ENCODE measurements around the gene NBPF1. TPM values are rescaled to one million over a fixed set of nuclear protein-coding genes. Genes with fewer than 3 reads are reported as not detected.
"Not testable (repeated sequence)": the region's sequence is repeated elsewhere in the genome, so short reads cannot be mapped to it uniquely, and the experiment has no call there.

The NBPF1 gene
- polyA plus RNA-seq, 1 donor from 2014 or later, result 78.0 TPM

GRCh38 chr1:16641159-16641975 is 28.0 kb upstream of the NBPF1 start:
- H3K9ac ChIP-seq (ENCODE audit: low read length); H3K4me3 ChIP-seq (ENCODE audit: low read length); H2AFZ ChIP-seq (ENCODE audit: low read depth, low read length); H3K9me2 ChIP-seq (ENCODE audit: insufficient read depth, low read length); H3F3A ChIP-seq (ENCODE audit: insufficient read depth, low read length, poor library complexity, severe bottlenecking); H3K9me3 ChIP-seq (ENCODE audit: low read length); H3K36me3 ChIP-seq (ENCODE audit: insufficient read depth, low read length); H3K4me2 ChIP-seq (ENCODE audit: low read length); H3K27me3 ChIP-seq (ENCODE audit: insufficient read depth, low read depth, low read length); H4K20me1 ChIP-seq (ENCODE audit: insufficient read depth); H3K27ac ChIP-seq (ENCODE audit: low read length): not testable (repeated sequence)
- peaks cover 39% of the 10 kb centered on the region for H3K79me2 ChIP-seq (replicated peaks; ENCODE audit: insufficient read depth, low read length)

- not testable (repeated sequence) for H3K9ac ChIP-seq (ENCODE audit: low read length); H3K4me3 ChIP-seq (ENCODE audit: low read length); H3K9me3 ChIP-seq (ENCODE audit: low read length); H3K36me3 ChIP-seq (ENCODE audit: insufficient read depth, low read length); H3K4me2 ChIP-seq (ENCODE audit: low read length); H3K27me3 ChIP-seq (ENCODE audit: insufficient read depth, low read depth, low read length); H3F3A ChIP-seq (ENCODE audit: insufficient read depth, low read length, poor library complexity, severe bottlenecking); H2AFZ ChIP-seq (ENCODE audit: low read depth, low read length); H3K27ac ChIP-seq (ENCODE audit: low read length); H3K9me2 ChIP-seq (ENCODE audit: insufficient read depth, low read length); H4K20me1 ChIP-seq (ENCODE audit: insufficient read depth)
- peaks cover 35% of the 10 kb centered on the region for H3K79me2 ChIP-seq (replicated peaks; ENCODE audit: insufficient read depth, low read length)
Measured at GRCh38 chr1:16639091-16640031, 26.0 kb upstream of the NBPF1 start.

DNA sequence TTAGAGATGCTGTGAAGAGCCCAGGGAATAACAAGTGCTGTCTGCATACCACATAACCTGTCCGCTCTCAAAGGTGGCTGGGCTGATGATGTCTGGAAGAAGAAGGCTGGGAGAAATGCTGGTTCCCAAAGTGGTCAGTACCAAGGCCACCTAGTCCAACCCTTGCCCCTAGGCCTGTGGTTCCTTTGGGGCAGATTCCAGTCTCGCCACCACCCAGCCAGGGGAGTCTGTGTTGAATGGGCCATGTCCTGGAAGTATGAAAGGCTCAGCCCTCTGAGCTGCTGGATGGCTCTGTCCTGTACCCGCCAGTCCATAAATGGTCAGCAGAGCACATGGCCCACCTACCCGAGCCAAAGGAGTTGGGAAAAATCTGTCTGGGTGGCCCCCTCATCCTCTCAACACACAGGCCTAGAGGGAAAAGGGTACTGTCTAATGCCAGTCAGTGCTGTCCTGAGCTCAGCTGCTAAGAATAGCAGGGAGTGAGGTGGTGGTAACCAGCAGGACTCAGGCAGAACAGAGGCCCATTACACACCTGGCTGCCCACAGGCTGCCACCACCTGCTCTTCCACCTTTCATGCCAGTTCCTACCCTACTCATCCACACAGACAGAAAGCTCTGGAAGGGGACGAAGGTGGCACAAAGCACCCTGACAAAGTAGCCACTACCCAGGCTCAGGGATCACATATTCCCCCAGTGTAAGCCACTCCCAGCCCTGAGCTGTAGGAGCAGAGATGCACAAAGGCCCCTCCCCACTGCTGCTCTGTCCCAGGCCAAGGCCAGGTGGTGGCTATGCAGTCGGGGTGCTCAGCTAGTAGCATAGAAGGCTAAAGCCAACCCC is 24.8 kb upstream of the NBPF1 start:
- not testable (repeated sequence) for H3K27me3 ChIP-seq (ENCODE audit: insufficient read depth, low read depth, low read length); H4K20me1 ChIP-seq (ENCODE audit: insufficient read depth); H3K9ac ChIP-seq (ENCODE audit: low read length); H3F3A ChIP-seq (ENCODE audit: insufficient read depth, low read length, poor library complexity, severe bottlenecking); H3K4me2 ChIP-seq (ENCODE audit: low read length); H3K4me3 ChIP-seq (ENCODE audit: low read length); H3K36me3 ChIP-seq (ENCODE audit: insufficient read depth, low read length); H3K9me3 ChIP-seq (ENCODE audit: low read length); H3K9me2 ChIP-seq (ENCODE audit: insufficient read depth, low read length); H3K27ac ChIP-seq (ENCODE audit: low read length); H2AFZ ChIP-seq (ENCODE audit: low read depth, low read length)
- peaks cover 23% of the 10 kb centered on the region for H3K79me2 ChIP-seq (replicated peaks; ENCODE audit: insufficient read depth, low read length)

DNA sequence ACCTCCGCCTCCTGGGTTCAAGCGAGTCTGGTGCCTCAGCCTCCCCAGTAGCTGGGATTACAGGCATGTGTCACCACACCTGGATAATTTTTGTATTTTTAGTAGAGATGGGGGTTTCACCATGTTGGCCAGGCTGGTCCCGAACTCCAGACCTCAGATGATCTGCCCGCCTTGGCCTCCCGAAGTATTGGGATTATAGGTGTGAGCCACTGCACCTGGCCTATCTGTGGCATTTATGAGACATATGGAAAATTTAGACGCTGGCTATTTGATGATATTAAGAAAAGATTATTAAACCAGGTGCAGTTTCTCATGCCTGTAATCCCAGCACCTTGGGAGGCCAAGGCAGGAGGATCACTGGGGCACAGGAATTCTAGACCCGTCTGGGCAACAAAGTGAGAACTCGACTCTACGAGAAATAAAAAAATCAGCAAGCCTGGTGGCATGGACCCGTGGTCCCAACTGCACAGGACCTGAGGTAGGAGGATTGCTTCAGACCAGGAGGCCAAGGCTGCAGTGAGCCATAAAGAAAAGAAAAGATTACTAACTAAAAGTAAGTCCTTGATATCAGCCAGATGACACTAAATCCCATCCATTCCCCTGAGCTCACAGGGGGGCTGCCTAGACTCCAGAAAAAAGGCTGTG is 23.3 kb upstream of the NBPF1 start:
- not testable (repeated sequence) for H3K9ac ChIP-seq (ENCODE audit: low read length); H2AFZ ChIP-seq (ENCODE audit: low read depth, low read length); H3K27ac ChIP-seq (ENCODE audit: low read length); H3K4me2 ChIP-seq (ENCODE audit: low read length); H3K27me3 ChIP-seq (ENCODE audit: insufficient read depth, low read depth, low read length); H3F3A ChIP-seq (ENCODE audit: insufficient read depth, low read length, poor library complexity, severe bottlenecking); H3K9me2 ChIP-seq (ENCODE audit: insufficient read depth, low read length); H3K9me3 ChIP-seq (ENCODE audit: low read length); H4K20me1 ChIP-seq (ENCODE audit: insufficient read depth); H3K4me3 ChIP-seq (ENCODE audit: low read length)
- H3K79me2 ChIP-seq (replicated peaks; ENCODE audit: insufficient read depth, low read length), result peaks cover 16% of the 10 kb centered on the region
- H3K36me3 ChIP-seq (ENCODE audit: insufficient read depth, low read length), result peaks cover 14% of the 10 kb centered on the region

GRCh38 chr1:16635959-16636358 is 22.6 kb upstream of the NBPF1 start:
- H2AFZ ChIP-seq (ENCODE audit: low read depth, low read length); H3K9me3 ChIP-seq (ENCODE audit: low read length); H3K4me3 ChIP-seq (ENCODE audit: low read length); H4K20me1 ChIP-seq (ENCODE audit: insufficient read depth); H3K9me2 ChIP-seq (ENCODE audit: insufficient read depth, low read length); H3K4me2 ChIP-seq (ENCODE audit: low read length); H3K9ac ChIP-seq (ENCODE audit: low read length); H3K27ac ChIP-seq (ENCODE audit: low read length); H3F3A ChIP-seq (ENCODE audit: insufficient read depth, low read length, poor library complexity, severe bottlenecking); H3K27me3 ChIP-seq (ENCODE audit: insufficient read depth, low read depth, low read length): not testable (repeated sequence)
- Histone ChIP-seq H3K79me2 (replicated peaks; ENCODE audit: insufficient read depth, low read length) (peaks cover 10% of the 10 kb centered on the region), H3K36me3 (ENCODE audit: insufficient read depth, low read length) (peaks cover 21% of the 10 kb centered on the region)

DNA sequence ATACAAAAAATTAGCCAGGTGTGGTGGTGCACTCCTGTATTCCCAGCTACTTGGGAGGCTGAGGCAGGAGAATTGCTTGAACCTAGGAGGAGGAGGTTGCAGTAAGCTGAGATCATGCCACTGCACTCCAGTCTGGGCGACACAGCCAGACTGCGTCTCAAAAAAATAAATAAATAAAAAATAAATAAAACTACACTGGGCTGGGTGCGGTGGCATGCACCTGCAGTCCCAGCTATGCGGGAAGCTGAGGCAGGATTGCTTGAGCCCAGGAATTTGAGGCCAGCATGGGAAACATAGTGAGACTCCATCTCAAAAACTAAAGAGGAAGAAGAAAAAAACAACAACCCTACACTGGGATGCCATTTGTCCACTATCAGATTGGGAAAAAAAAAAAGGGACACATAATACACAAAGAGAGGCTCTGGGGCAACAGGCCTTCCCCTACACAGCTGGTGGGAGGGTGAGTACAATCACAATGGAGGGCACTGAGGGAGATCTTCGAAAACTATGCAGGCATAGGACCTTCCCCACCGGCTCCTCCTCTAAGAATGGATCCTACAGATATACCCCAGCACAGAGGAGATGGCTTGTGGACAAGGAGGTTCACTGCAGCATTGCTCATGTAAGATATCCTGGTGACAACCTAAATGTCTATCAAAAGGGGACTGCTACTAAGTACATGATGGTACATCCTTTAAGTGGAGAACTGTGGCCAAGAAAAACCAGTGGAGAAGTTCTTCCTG is 20.3 kb upstream of the NBPF1 start:
- H3F3A ChIP-seq (ENCODE audit: insufficient read depth, low read length, poor library complexity, severe bottlenecking); H3K27ac ChIP-seq (ENCODE audit: low read length); H3K4me3 ChIP-seq (ENCODE audit: low read length); H3K9me2 ChIP-seq (ENCODE audit: insufficient read depth, low read length); H3K9me3 ChIP-seq (ENCODE audit: low read length); H3K79me2 ChIP-seq (replicated peaks; ENCODE audit: insufficient read depth, low read length); H2AFZ ChIP-seq (ENCODE audit: low read depth, low read length); H3K27me3 ChIP-seq (ENCODE audit: insufficient read depth, low read depth, low read length); H3K9ac ChIP-seq (ENCODE audit: low read length); H3K4me2 ChIP-seq (ENCODE audit: low read length); H4K20me1 ChIP-seq (ENCODE audit: insufficient read depth): not testable (repeated sequence)
- peaks cover 21% of the 10 kb centered on the region for H3K36me3 ChIP-seq (ENCODE audit: insufficient read depth, low read length)

Data from neural cell (in vitro differentiated cells).